Activated naive CD4-positive, alpha-beta T cell treated with anti-CD3 and anti-CD28 coated beads, Interleukin-2, amount 50 U/mL, for 72 hours (primary cell): ENCODE measurements around the gene SSPN. TPM values are rescaled to one million over a fixed set of nuclear protein-coding genes. Genes with fewer than 3 reads are reported as not detected.
"Not testable (repeated sequence)": the region's sequence is repeated elsewhere in the genome, so short reads cannot be mapped to it uniquely, and the experiment has no call there.

Source experiments
- ATAC-seq, 2 donors: fragments of 150-1000 bp; cut with Tn5 transposase; 2 replicates each; pipeline ENCODE4 v1.10.0; 2021; ENCODE audit warnings: mild to moderate bottlenecking in 2 of 2, moderate library complexity in 2 of 2
- DNase-seq, 2 donors: peaks; one replicate each; pipeline ENCODE4 v3.0.0; 2021 to 2022; ENCODE audit warnings: low spot score in 2 of 2
- H3K27ac Mint-ChIP-seq, 2 donors: one replicate each; pipeline ENCODE4 v1.8.0; 2022; ENCODE audit warnings: mild to moderate bottlenecking in 2 of 2, mixed read lengths in 2 of 2
- H3K36me3 Mint-ChIP-seq, 2 donors: one replicate each; pipeline ENCODE4 v1.8.0; 2022; ENCODE audit warnings: mixed read lengths in 2 of 2
- H3K9me3 Mint-ChIP-seq, 2 donors: one replicate each; pipeline ENCODE4 v1.8.0; 2022; ENCODE audit warnings: mixed read lengths in 2 of 2
- total RNA-seq, 2 donors: library from RNA; stranded (reverse); gene quantifications; one replicate each; pipeline ENCODE4 v1.2.3, GENCODE V29; 2022

The SSPN gene
- total RNA-seq, 2 donors from 2014 or later: not detected

GRCh38 chr12:26211331-26211730, 16.0 kb downstream of the SSPN start:
- no peak for DNase-seq
- no peaks in the 10 kb centered on the region for H3K36me3 Mint-ChIP-seq
- no peaks in the 10 kb centered on the region for H3K9me3 Mint-ChIP-seq
- H3K27ac Mint-ChIP-seq: no peak overlapping the region
- no peak for ATAC-seq

GRCh38 chr12:26212396-26212795, 17.0 kb downstream of the SSPN start:
- no peaks in the 10 kb centered on the region for H3K9me3 Mint-ChIP-seq
- ATAC-seq (no peak), DNase-seq (no peak)
- no peak overlapping the region for H3K27ac Mint-ChIP-seq
- no peaks in the 10 kb centered on the region for H3K36me3 Mint-ChIP-seq

GRCh38 chr12:26212988-26213387, 17.6 kb downstream of the SSPN start:
- H3K36me3 Mint-ChIP-seq: no peaks in the 10 kb centered on the region
- no peak for ATAC-seq
- no peak overlapping the region for H3K27ac Mint-ChIP-seq
- no peaks in the 10 kb centered on the region for H3K9me3 Mint-ChIP-seq
- no peak for DNase-seq

GRCh38 chr12:26214121-26214520, 18.7 kb downstream of the SSPN start:
- H3K9me3 Mint-ChIP-seq: no peaks in the 10 kb centered on the region
- ATAC-seq: no peak
- no peaks in the 10 kb centered on the region for H3K36me3 Mint-ChIP-seq
- no peak overlapping the region for H3K27ac Mint-ChIP-seq
- DNase-seq: no peak

- no peaks in the 10 kb centered on the region for H3K9me3 Mint-ChIP-seq
- ATAC-seq (no peak), DNase-seq (no peak)
- no peak overlapping the region for H3K27ac Mint-ChIP-seq
- H3K36me3 Mint-ChIP-seq: no peaks in the 10 kb centered on the region
These were observed 24.4 kb downstream of the SSPN start for GRCh38 chr12:26219736-26220135.

GRCh38 chr12:26224657-26225056, 29.3 kb downstream of the SSPN start:
- H3K36me3 Mint-ChIP-seq: peaks cover 0 to 5% of the 10 kb centered on the region in 2 donors
- DNase-seq: no peak
- no peak overlapping the region for H3K27ac Mint-ChIP-seq
- H3K9me3 Mint-ChIP-seq: no peaks in the 10 kb centered on the region
- no peak for ATAC-seq

- H3K27ac Mint-ChIP-seq: no peak overlapping the region
These were observed 30.7 kb downstream of the SSPN start for GRCh38 chr12:26226122-26226521.

GRCh38 chr12:26226629-26227360, 31.4 kb downstream of the SSPN start:
- peaks cover 0 to 5% of the 10 kb centered on the region in 2 donors for H3K36me3 Mint-ChIP-seq

More at GRCh38 chr12:26226122-26226521, 30.7 kb downstream of the SSPN start:
- Mint-ChIP-seq H3K9me3 (no peaks in the 10 kb centered on the region), H3K36me3 (peaks cover 0 to 5% of the 10 kb centered on the region in 2 donors)
- ATAC-seq (no peak), DNase-seq (no peak)

GRCh38 chr12:26227361-26227745, 32.0 kb downstream of the SSPN start:
- peaks cover 0 to 5% of the 10 kb centered on the region in 2 donors for H3K36me3 Mint-ChIP-seq
- DNase-seq: no peak
- no peaks in the 10 kb centered on the region for H3K9me3 Mint-ChIP-seq
- no peak overlapping the region for H3K27ac Mint-ChIP-seq
- ATAC-seq: no peak

More at GRCh38 chr12:26226629-26227360, 31.4 kb downstream of the SSPN start:
- DNase-seq: no peak
- ATAC-seq: no peak
- H3K9me3 Mint-ChIP-seq: no peaks in the 10 kb centered on the region
- H3K27ac Mint-ChIP-seq: no peak overlapping the region

- Mint-ChIP-seq H3K27ac (no peak overlapping the region), H3K36me3 (peaks cover 0 to 5% of the 10 kb centered on the region in 2 donors), H3K9me3 (no peaks in the 10 kb centered on the region)
- no peak for ATAC-seq
- no peak for DNase-seq
These were observed 34.5 kb downstream of the SSPN start for GRCh38 chr12:26229910-26230309.

GRCh38 chr12:26231470-26231869, 36.1 kb downstream of the SSPN start:
- H3K9me3 Mint-ChIP-seq: no peaks in the 10 kb centered on the region
- DNase-seq (no peak), ATAC-seq (no peak)
- no peak overlapping the region for H3K27ac Mint-ChIP-seq
- peaks cover 0 to 5% of the 10 kb centered on the region in 2 donors for H3K36me3 Mint-ChIP-seq

GRCh38 chr12:26231921-26232320, 36.5 kb downstream of the SSPN start:
- H3K36me3 Mint-ChIP-seq: peaks cover 0 to 5% of the 10 kb centered on the region in 2 donors
- H3K27ac Mint-ChIP-seq: no peak overlapping the region
- H3K9me3 Mint-ChIP-seq: no peaks in the 10 kb centered on the region
- DNase-seq (no peak), ATAC-seq (no peak)

- Mint-ChIP-seq H3K9me3 (no peaks in the 10 kb centered on the region), H3K36me3 (peaks cover 0 to 5% of the 10 kb centered on the region in 2 donors), H3K27ac (no peak overlapping the region)
- ATAC-seq (no peak), DNase-seq (no peak)
These were observed 38.3 kb downstream of the SSPN start for GRCh38 chr12:26233631-26234030.

GRCh38 chr12:26235465-26235864, 40.1 kb downstream of the SSPN start:
- ATAC-seq, H3K9me3 Mint-ChIP-seq, H3K27ac Mint-ChIP-seq, H3K36me3 Mint-ChIP-seq, DNase-seq: not testable (repeated sequence)

- no peak for DNase-seq
- no peak for ATAC-seq
- Mint-ChIP-seq H3K9me3 (no peaks in the 10 kb centered on the region), H3K36me3 (no peaks in the 10 kb centered on the region), H3K27ac (no peak overlapping the region)
These were observed 43.2 kb downstream of the SSPN start for GRCh38 chr12:26238341-26239121.

GRCh38 chr12:26239122-26239851, 43.9 kb downstream of the SSPN start:
- ATAC-seq (no peak), DNase-seq (no peak)
- H3K27ac Mint-ChIP-seq: peak overlapping the region in 1 of 2 donors; percentile 41
- H3K9me3 Mint-ChIP-seq: no peaks in the 10 kb centered on the region
- H3K36me3 Mint-ChIP-seq: no peaks in the 10 kb centered on the region
